DMS114 treated with DMSO at 0.1 percent for 48 hours (cell line): ENCODE results near the gene MYCBP2.
"Not testable (repeated sequence)": the region's sequence is repeated elsewhere in the genome, so short reads cannot be mapped to it uniquely, and the experiment has no call there.

ENCODE experiments used
- DNase-seq: peaks from one replicate; lab custom pipeline; 2025; ENCODE audit not compliant: unreplicated experiment; lab: John Stamatoyannopoulos, UW

MYCBP2 gene

DNA sequence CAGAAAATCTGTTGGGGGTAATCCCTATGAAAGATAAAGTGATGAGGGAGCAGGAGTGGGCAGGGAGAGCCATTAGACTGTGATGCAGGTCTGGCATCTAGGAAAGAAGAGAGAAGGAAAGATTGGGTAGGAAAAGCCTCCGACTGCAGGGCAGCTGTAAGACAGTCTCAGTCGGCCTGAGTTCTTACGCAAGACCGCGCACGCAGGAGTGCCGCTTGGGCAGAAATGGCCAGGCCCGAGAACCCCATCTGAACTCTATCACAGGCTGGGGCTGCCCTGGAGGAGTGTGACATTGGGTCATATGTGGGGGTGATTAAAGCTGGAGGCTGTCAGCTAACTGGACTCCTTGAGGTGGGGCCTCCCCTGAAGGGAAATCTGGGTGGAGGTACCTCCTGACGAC is 286.1 kb downstream of the MYCBP2 start:
- DNase-seq: no peak

DNA sequence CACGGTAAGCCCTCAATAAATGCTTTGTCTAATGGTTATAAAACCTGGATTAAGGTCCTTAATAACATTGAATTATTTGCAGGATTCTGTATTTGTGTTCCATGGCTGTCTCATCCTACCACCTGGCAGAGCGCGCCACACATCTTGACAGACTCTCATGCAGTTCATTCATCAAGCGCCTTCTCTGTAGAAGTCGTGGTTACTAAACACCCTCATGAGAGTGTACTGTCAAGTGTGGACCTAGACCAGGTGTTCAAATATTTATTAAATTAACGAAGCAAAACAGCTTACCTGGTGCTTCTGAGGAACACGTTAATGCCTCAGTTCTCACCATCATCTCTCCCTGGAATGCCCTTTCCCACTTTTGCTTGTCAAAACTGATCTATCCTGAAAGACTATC is 286.8 kb downstream of the MYCBP2 start:
- DNase-seq: no peak

DNA sequence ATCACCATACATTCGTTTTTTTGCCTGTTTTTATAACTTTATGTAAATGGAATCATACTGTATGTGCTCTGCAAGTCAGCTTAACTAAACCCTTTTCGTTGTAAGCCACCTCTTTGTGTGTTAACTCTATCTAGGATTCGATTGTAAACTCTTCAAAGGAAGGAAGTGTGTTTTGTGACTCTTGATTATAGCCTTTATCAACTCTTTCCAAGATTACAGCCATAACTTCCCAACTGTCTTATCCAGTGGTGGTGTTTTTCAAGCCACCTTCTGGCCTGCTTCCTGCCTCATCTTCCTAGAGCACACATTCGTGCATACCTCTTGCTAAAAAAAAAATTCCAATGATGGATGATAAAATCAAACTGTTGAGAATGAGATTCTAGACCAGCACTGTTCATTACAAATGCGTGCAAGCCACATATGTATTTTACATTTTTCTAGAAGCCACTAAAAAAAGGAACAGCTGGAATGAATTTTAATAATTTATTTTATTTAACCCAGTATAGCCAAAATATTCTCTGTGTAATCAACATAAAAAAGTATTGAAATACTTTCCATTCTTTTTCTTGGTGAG is 287.9 kb downstream of the MYCBP2 start:
- no peak for DNase-seq

DNA sequence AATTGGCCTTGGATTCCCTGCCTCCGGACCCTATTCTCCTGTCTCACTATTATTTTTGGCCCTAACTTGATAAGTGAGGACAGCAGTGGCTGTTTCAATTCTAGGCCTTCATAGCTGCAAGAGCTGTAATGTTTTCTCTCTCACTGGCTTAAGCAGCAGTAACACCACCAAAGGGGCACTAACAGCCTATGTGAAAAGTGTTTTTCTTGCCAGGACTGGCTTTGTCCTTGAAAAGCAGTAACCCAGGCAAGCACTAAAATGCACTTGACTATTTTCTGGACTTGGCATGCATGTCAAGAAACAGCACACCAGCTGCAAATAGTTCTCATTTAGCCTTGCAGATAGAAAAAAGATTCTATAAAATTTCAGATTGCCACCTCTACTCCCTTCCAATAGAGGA is 290.6 kb downstream of the MYCBP2 start:
- no peak for DNase-seq

DNA sequence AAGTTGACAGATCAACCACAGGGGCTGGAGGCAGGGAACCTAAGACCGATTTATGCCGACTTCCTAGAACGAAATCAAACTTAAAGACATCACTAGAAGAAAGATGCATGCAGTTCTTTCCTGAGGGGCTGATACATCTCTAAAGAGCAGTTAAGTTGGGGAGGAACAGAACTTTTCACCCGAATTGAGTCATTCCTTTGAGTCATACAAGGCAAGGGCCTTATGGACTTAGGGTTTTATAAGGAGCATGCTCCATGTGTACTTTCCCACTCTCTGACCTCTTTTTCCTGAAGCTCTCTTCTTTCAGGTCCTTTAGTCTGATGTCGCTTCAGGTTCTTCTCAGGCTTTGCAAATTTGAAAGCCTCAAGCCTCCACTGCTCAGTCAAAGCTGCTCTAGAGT is 292.0 kb downstream of the MYCBP2 start:
- DNase-seq: no peak

DNA sequence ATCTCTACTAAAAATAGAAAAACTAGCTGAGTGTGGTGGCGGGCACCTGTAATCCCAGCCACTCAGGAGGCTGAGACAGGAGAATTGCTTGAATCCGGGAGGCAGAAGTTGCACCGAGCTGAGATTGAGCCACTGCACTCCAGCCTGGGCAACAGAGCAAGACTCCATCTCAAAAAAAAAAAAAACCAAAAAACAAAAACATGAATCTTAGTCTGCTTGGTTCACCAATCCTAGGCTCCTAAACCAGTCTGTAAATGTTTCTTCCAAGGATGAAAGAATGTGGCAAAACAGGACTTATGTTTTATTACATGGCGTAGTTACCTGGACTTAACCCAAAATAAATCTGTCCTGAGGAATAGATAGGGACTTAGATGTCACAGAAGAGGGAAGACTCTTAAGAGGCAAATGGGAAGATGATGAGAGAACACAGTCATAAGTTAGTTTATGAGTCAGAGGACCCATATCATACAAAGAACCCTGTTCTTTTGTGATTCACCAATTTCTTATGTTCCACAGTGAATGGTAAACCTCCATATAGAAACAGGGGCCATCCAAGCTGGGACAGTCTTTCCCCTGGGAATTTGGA is 293.1 kb downstream of the MYCBP2 start:
- no peak for DNase-seq

DNA sequence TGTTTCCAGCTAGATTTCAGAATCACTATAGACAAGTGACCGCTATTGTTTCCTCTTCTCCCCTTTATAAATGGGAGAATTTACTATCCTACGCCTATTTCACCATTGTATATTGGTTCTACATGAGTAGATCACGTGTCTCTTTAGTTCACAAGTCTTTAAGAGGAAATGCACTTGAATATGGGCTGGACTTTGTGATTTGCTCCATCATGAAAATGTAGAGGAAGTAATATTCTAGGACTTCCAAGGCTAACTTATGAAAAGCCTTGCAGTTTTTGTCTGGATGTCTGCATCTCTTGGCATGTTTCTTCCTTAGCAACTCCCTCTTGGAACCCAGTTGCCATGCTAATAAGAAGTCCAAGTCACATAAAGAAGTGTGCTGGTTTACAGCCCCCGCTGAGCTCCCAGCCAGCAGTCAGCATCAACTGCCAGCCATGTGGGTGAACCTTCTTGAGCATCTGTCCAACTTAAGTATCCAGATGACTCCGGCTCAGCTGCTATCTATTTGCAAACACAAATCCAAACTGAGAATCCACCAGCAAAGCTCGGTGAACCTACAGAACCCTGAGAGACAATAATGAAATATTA is 295.1 kb downstream of the MYCBP2 start:
- DNase-seq: no peak

DNA sequence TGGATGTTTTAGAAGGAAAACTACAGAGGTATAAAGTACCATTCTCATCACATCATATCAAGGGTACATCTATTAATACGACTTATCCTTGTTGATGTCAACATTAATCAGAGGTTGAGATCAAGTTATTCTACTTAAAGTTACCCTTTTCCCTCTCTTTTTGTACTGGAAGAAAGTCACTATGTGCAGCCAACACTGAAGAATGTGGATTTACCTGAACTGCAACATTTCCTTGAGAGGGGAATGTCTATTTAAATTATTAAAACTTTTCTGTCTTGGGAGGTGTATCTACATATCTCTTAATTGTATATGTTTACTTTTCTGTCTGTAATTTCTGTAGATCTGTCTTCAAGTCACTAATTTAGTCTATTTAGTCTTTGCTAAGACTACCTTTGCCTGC is 297.5 kb downstream of the MYCBP2 start:
- no peak for DNase-seq

DNA sequence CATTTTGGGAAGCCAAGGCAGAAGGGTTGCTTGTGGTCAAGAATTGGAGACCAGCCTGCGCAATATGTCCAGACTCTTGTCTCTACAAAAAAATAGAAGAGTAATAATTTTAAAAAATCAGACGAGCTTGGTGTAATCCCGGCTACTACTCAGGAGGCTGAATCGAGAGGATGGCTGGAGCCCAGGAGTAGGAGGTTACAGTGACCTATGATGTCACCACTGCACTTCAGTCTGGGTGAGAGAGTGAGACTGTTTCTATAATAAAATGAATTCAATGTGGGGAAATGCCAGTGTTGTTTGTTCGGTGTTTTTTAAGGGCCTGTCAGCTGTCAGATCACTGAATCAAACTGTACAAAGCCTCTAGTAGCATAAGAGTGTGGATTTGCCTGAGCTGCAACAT is 298.7 kb downstream of the MYCBP2 start:
- no peak for DNase-seq

DNA sequence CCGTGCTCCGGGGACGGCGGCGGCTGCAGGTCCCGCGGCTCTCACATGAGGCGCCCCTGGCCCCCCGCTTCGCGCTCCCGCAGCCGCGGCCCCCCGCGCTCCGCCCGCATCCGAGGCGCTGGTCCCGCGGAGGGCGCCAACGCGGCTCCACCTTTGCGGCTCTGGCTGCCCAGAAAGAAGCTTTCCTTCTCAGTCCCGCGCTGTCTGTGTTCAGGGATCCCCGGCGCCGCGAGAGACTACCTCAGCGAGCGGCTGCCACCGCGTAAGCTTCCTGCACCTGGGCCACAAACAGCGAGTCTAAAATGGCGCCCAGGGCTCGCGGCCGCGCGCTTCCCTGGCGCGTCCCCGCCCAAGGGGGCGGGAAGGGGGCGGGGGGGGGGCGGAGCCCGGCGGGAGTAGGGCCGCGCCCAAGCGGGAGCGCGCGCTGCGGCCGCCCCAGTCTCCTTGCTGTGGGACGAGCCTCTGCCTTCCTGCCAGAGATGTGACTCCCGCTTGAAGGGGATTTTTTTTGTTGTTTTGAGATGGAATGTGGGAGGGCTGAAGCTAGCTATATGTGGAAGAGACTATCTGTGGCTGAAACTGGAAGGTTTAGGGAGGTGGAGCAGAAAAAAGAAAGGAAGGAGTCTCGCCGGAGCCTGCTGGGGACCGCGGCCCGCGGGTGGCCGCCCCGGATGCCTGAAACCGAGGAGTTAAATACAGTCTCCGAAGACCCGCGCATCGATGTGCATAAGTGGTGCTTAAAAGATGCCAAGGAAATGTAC is 299.9 kb downstream of the MYCBP2 start, which contains the start of gene FBXL3:
TSS of gene FBXL3 (minus strand) at position 299 of the 761 bp plus-strand sequence. CDS start 5,299 bp downstream, outside the sequence.
- peak; percentile 39 for DNase-seq

DNA sequence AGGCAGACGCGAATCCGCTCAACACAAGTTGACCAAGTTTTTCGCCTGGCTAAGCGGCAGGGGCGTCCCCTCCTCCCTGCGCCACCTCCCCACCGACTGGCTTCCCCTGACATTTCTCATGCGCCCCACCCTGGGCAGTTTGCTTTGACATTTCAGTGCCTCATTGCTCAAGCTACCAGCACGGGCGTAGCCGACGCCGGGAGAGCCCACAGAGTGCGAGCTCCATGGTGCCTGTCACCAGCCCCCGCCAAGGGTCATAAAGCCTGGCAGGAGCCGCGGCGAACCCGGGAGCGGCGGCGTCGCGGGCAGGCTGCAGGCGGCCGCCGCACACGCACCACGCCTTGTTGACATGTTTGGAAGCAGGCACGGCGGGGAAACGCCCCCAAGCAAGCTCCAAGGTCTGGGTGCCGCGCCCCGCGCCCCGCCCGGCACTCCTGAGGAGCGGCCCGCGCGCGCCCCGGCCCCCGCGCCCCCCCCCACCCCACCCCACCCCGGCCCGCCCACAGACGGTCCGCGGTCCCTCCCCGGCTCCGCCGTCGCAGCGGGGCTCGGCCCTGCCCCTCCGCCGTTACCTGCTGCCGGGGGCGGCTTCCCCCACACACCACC is 300.5 kb downstream of the MYCBP2 start:
- DNase-seq: no peak

DNA sequence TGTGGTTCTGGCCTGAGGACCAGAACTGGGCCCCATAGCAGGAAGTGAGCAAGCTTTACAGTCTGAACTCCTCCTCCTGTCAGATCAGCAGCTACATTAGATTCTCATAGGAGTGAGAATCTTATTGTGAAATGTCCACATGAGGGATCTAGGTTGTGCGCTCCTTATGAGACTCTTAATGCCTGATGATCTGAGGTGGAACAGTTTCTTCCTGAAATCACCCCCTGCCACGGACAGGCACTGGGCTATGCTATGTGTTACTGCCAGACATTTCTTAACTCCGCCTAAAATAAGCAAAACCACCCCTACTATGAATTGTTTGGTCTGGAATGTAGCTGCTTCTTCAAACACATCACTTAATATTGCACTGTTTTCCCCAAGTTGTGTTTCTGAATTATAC is 304.6 kb downstream of the MYCBP2 start:
- no peak for DNase-seq

DNA sequence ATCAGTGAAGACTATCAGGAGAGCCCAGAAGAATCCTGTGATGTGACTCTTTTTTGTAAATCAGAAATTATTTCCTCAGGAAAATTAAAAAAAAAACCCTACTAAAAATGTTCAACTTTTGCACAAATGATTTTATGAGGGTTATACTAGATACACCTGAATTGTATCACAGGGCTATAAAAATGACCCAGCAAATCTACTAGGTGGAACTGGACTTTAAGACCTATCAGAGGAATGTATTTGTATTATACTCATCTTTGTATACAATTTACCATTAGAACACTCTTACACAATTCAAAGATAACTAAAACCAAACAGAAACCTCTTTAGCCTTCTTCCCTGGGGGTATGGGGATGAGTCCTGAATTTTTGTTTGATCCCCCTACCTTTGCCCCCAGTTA is 307.1 kb downstream of the MYCBP2 start:
- DNase-seq: no peak

DNA sequence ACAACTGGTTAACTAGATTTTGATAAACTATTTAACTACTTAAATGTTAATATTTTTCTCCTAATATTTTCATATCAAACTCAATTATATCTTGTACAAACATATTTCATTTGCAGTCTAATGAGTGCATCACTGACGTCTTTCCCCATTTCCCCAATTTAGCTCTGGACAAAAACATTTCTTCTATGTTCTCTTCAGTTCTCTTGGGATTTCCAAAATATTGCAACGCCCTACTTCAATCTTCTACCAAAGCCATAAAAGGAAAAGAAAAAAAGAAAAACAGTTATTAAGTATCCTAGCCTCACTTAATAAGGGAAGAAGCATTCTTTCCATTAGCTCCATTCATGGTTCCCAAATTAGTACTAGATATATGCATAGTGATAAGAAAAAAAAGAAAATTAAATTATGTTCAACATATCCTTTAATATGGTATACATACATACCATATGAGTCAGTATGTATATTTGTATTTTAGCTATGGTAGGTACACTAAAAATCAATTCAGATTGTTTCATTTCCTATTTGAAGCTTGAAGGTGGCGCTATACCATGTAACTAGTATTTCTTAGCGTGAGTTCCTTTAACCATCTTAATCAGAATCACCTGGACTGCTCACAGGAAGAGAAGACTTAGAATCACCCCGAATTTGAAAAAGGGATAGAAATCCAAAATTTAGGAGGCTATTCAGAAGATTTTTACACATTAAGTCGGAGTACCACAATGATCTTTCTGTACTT is 309.8 kb downstream of the MYCBP2 start:
- no peak for DNase-seq

DNA sequence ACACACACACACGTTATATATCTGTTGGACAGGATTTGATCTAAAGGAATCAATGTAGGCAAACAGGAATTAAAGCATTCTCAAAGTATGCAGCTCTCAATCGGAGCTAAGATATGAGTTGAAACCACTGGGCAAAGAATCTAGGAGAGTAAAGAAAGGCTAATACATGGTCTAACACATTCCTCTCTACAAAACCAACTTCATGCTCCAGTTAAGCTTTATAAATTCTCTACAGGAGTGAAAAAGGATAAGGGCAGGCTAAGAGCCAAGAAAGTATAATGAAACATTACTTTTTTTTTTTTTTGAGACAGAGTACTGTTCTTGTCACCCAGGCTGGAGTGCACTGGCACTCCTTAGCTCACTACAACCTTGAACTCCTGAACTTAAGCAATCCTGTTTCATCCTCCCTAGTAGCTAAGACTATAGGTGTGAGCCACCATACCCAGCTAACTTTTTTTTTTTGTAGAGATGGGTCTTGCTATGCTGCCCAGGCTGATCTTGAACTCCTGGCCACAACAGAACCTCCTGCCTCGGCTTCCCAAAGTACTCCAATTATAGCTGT is 310.6 kb downstream of the MYCBP2 start:
- DNase-seq: no peak

DNA sequence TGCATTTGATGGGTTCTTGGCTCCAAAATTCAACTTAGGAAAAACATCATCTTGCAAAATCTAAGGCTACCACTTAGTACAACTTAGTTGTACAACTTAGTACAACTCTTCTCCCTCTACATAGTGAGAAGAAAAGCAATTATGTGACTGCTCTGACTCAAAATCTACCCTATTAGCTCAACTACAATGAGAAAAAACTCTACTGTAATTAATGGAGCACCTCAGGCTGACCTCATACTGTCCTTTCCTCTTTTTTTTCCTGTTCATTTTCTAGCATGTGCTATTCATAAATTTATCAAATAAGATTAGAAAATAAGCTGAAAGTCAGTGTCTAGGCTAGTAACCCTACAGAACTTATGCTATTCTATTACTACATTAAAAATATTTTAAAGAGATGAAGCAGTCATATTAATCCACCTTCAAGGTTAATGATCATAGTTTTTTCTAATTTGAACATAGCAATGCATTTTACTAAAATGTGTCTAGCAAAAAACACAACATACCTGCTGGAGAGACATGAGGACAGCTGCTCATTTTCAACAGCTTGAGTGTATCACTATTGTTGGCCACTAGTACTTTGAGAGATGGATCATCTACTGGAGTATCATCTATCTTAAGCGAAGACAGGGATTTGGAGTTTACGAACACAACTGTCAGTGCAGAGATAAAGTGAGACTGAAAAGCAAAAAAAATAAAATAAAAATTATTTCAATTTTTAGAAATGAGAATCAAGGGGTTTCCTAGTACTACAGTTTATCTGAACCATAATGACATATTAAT is 311.8 kb downstream of the MYCBP2 start:
- no peak for DNase-seq

DNA sequence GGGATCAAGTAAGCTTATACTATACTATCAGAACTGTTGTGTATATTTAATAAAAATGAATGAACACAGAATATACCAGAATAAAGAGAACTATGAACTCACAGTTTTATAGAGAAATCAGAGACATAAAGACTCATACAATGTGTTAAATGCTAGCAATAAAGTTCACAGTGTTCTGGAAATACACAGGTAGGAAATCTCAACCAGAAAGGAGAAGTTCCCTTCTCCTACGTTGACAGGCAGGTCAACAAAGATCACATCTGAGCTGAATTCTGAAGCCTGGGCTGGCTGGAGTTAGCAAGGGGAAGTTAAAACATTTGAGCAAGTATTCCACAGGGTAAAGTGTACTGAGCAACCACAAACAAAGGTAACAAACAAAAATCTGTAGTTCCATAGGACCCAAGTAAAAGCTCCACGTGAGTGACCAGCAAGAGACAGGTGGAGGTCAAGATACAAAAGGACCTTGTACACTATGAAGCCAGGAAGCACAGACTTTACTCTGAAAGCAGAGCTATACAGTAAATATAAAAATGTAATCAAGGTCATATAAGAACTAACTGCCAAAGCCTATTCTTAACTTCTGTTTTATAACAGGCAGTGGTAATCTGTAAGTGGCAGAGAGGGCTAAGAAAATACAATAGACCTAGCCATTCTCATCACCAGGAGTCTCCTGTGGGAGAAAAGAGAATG is 312.9 kb downstream of the MYCBP2 start:
- DNase-seq: no peak

DNA sequence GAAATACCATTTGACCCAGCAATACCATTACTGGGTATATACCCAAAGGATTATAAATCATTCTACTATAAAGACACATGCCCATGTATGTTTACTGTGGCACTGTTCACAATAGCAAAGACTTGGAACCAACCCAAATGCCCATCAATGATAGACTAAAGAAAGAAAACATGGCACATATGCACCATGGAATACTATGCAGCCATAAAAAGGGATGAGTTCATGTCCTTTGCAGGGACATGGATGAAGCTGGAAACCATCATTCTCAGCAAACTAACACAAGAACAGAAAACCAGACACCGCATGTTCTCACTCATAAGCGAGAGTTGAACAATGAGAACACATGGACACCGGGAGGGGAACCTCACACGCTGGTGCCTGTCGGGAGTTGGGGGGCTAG is 317.2 kb downstream of the MYCBP2 start:
- not testable (repeated sequence) for DNase-seq

DNA sequence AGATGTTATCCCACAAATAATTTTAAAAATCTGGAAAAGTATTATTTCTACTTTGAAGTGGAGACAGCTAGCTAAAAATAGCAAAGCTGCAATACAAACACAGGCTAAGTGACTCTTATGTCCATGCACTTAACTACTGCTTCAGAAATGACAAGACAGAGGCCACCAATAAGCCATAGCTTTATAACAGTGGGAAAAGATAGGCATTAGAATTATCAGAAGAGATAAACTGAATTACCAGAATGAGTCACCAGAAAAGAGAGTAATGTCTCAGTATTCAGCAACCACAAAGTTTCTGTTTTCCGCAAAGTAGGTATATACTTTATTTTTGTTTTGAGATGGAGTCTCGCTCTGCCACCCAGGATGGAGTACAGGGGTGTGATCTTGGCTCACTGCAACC is 317.9 kb downstream of the MYCBP2 start:
- no peak for DNase-seq
